ENCODE data around the gene SP5.
"Not testable (repeated sequence)": the region's sequence is repeated elsewhere in the genome, so short reads cannot be mapped to it uniquely, and the experiment has no call there.

Gene SP5

DNA sequence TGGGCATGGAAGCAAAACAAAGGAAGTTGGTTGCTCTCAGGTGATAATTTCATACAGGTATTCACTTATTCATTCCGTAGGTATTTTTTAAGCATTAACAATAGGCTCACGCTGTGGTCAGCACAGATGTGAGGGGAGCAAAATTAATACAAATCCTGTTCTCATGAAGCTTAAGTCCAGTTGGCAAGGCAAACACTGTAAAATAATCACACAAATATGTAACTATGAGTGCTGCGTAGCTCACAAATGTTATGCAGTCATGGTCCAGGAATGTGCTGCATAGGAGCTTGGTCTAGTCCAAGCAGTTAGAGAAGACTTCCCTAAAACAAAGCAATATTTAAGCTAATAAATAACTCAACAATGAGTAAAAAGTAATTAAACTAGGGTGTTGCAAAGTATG, 23.9 kb downstream of the SP5 start:
- DNase-seq (ENCODE audit: low read depth), result peak; percentile 93

DNA sequence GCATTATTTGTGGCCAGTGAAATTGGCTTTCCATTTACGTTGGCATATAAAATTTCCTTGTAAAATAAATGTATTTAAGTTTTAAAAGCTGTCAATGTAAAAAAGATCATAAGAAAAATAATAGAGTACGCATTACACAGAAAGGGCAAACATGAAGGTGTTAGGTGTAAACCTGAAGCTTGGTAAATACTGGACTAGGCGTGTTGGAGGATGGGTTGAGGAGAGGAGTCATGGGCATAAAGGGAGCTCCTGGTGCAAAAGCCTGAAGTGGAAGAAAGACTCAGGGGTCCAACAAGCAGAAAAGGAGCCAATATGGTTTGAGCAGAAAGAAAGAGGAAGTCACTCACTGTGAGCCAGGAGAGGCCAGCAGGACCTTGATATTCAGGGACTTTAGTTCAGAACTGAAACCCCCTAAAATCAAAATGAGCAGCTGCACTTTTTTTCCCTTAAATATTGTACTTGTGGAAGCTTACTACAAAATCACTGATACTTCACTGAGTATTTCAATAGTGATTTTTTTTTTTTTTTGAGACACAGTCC, 24.4 kb downstream of the SP5 start:
- DNase-seq (ENCODE audit: low read depth), result no peak

DNA sequence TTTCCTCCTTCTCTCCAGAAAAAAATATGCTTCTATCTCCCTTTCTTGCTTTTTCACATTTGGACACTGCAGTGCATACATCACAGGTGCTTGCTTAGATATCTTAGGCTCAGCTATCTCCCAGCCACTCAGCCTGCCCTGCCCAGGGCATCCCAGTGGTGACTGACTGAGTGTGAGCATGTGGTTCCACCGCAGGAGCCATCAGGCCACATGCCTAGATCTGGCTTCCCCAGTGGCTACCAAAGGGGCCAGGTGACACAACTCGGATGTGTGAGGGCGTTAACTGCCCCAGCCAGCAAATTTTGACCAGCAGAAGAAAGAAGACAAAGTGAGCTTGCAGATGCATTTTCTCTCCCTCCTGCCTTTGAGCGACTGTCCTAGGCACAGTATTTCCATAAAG, 25.5 kb downstream of the SP5 start:
- no peak for DNase-seq (ENCODE audit: low read depth)

DNA sequence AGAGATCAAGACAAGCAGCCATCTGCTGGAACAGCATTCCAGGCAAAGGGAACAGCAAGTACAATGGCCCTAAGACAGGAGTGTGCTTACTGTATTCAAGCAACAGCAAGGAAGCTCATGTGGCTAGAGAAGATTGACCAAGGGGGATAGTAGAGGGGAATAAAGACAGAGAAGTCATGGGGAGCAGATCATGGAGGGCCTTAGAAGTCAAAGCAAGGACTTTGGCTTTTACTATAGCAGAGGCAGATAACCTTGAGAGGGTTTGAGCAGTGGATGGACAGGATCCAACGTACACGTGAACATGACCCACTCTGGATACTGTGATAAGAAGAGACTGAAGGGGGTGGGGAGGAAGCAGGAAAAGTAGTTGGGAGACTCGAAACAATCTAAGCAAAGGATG, 26.9 kb downstream of the SP5 start:
- no peak for DNase-seq (ENCODE audit: low read depth)

DNA sequence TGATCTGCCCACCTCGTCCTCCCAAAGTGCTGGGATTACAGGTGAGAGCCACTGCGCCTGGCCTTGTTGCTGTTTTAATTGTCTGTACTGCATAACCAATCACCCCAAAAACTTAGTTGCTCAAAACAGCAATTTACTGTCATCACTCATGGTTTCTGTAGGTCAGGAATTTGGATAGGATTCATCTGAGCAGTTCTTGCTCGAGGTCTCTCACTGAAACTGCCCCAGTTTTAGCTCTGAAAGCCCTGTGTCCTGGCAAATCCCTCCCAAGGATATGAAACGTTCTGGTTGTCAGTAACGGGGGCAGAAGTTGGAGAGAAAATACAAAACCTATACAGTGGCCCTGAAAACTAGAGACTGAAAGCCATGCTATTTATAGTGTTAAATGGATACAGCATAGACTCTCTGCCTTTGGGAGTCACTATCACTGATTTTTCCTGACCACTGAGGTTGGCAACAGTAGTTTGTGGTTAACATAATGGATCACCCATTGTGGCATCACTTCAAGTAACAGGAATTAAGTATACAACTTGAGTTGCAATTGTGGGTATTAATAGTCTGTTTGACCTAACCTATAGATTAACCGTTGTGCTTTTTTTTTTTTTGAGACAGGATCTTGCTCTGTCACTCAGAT, 27.9 kb downstream of the SP5 start:
- DNase-seq (ENCODE audit: low read depth), result no peak

DNA sequence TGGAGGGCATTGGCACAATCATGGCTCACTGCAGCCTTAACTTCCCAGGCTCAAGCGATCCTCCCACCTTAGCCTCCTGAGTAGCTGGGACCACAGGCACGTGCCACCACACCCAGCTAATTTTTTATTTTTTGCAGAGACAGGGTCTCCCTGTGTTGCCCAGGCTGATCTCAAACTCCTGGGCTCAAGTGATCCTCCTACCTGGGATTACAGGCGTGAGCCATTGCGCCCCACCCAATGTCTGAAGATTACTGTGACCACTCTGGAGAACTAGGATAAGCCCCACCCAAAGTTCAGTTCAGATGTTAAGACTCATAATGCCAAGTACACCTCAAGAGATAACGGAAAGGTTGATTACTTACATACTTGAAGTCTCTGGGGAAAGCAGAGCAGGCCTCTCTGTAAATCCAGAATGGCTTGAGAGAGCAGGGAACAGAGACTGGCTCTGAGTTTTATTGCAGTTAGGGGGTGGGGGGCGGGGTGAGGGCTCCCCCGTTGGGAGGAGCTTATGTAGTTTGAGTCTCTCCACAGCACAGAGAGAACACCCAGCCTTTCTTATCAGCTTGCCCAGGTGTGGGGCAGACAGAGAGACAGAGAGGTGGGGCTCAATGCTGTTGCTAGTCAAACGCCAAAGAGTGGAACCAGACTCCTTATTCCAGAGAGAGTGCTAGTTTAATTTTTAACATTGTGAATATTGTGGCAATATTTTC, 28.5 kb downstream of the SP5 start:
- DNase-seq (ENCODE audit: low read depth), result no peak

DNA sequence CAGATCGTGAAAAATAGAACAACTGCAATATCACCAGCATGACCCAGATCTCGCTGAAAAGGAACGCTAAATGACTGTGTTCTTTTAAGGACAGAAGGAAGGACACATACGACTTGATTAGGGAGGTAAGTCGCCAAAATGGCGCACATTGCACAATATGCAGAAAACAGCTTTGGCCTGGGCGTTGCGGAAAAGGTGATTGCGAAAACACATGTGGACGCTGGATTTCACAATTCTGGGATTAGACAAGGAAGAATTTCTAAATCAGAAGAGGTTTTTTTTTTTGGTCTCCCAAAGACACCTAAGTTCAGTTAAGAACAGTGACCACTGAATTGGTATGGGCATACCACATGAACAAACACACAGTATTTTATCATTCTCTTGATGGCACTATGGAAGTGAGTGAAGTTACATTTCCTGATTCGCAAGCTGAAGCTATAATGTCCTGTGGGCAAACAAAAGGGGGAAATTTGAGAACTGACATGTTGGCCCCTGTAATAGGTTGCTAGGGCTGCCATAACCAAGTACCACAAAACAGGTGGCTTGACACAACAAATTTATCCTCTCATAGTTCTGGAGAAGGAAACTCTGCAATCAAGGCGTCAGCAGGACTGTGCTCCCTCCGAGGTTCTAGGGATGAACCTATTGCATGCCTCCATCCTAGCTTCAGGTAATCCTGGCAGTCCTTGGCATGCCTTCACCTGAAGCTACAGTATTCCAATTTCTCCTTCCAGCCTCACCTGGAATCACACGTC, 29.3 kb downstream of the SP5 start:
- DNase-seq (ENCODE audit: low read depth), result no peak

DNA sequence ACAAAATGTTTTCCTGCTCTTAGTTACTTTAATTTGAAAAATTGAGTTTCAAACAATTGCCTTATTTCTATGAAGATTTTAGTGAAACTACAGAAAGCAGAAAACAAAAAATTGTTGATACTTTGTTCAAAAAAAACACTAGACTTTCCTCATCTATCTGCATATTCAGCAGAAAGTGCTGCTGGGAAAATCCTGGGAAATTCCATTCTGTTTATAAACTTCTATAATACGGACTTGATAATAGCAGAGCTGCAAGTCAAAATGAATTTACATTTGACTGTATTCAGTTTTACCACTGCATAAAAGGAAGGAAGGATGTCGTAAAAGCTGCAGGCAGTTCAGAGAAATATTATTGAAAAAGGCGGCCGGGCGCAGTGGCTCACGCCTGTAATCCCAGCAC, 30.2 kb downstream of the SP5 start:
- no peak for DNase-seq (ENCODE audit: low read depth)

DNA sequence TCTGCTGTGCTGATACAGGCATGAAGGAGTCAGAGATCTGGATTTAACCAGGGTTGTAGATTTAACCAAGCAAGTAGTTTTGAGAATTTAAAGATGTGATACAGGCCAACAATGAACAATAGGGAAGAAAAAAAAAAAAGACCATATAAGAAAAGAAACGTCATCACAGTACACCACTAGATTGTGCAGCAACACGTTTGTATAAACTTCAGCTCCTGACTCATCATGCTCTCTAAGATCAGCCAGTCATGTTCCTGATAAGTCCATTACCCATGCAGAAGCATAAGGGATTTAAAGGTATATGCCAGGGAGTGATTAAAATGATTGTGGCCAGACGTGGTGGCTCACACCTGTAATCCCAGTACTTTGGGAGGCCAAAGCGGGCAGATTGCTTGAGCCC, 32.8 kb downstream of the SP5 start:
- peak; percentile 56 for DNase-seq (ENCODE audit: low read depth)

DNA sequence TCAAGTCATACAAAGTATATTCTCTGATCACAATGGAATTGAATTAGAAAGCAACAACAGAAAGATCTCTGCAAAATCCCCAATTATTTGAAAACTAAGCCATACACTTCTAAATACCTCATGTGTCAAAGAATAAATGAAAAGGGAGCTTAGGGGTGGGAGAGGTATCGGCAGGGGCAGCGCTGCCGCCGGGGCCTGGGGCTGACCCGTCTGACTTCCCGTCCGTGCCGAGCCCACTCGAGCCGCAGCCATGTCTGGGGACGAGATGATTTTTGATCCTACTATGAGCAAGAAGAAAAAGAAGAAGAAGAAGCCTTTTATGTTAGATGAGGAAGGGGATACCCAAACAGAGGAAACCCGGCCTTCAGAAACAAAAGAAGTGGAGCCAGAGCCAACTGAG, 36.4 kb downstream of the SP5 start:
- DNase-seq (ENCODE audit: low read depth), result not testable (repeated sequence)

DNA sequence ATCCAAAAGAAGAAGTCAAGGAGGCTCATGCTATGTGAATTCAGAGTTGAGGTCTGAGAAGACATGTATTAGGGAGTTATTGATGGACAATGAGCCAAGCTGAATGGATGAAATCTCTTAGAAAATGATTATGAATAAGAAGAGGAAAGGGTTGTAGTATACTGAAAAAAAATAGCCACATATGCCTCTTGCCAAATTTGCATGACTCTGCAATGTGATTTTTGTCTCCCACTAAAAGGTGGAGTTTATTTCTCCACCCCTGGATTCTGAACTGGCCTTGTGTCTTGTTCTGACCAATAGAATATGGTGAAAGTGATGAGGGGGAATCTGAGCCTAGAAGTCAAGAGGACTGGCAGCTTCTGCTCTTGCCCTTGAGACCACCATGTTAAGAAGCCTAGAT, 46.4 kb downstream of the SP5 start:
- no peak for DNase-seq (ENCODE audit: low read depth)

DNA sequence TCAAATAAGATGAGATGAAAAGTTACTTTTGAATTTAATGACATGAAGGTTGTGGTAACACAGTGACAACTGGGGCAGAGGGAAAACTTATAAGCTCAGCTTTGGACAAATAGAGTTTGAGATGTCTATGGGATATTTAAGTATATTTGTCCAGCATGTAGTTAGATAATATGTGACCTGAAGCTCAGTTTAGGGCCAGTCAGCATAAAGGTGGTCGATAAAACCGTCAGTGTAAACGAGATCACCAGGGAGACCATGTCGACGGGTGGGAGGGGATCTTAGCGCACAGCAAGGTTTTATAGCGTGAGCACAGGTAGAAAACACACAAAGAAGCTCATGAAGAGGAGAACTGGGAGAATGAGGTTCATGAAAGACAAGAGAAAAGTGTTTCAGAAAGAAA, 47.6 kb downstream of the SP5 start:
- DNase-seq (ENCODE audit: low read depth), result no peak

DNA sequence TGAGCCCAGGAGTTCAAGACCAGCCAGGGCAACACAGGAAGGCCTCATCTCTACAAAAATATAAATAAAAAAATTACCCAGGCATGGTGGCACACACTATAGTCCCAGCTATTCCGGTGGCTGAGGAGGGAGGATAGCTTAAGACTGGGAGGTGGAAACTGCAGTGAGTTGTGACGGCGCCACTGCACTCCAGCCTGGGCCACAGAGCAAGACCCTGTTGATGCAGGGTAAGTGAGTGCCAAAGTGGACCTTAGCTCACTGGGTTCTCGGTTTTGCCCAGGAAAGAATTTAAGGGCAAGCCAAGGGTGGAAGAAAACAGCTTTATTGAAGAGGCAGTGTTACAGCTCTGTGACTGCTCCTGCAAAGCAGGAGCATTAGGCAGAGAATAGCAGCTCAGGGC, 48.1 kb downstream of the SP5 start:
- DNase-seq (ENCODE audit: low read depth), result no peak

DNA sequence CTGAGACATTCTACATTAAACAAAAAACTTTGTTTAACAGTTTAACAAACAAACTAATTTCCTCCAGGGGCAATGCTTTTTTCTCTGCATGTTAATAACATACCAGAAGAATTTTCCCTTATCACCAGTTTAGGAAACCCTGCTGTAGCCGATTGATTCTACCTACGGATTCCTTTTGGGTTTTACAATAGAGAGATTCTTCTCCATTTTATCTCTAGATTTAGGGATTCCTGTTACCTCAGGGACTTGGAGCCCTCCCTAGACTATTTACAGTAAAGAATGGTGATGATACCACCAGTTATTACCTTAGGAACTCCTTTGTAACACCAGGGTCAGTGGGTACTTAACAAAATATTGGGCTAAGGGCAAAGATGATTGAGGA, 49.7 kb downstream of the SP5 start:
- no peak for DNase-seq (ENCODE audit: low read depth)

DNA sequence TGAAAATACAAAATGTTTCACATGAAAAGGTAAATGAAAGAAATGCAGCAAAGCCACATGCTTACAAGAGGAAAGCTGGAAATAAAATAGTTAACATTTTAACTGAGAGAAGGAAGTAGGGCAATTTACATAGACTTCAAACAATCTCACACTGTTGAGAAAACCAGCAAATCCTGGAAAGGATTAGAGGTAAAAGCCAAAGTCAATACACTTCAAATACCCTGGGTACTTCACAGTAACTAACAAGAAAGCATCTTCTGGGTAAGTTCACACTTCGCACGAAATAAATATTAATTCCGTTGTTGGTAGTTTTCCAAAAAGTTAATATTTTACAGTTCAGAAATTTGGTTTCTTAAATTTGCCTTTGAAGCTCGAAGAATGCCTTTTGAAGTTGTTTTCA, 51.6 kb downstream of the SP5 start:
- DNase-seq (ENCODE audit: low read depth), result no peak

Measured in EH (cell line).